CD4-positive, alpha-beta memory T cell (primary cell): Measurements from ENCODE around the gene C3orf33. TPM values are rescaled to one million over a fixed set of nuclear protein-coding genes. Genes with fewer than 3 reads are reported as not detected.

ENCODE experiments used
- CTCF ChIA-PET: fragments of 350-600 bp; sonication (Branson Sonifier 250); formaldehyde crosslinking; loops from one replicate; lab custom pipeline; 2021; ENCODE audit warnings: inconsistent platforms; ENCODE audit not compliant: partially characterized antibody; lab: Charles Lee
- POLR2A ChIA-PET: fragments of 350-600 bp; sonication (Branson Sonifier 250); formaldehyde crosslinking; loops from one replicate; lab custom pipeline; 2021; ENCODE audit not compliant: partially characterized antibody; lab: Charles Lee
- DNase-seq, 5 donors: peaks; one replicate each; pipeline versions ENCODE4 v3.0.0 to v3.0.0-alpha.2; 2020 to 2022; ENCODE audit warnings: mixed read lengths in 1 of 5
- H3K27ac ChIP-seq: one replicate; pipeline ENCODE4 v1.7.0; 2013; ENCODE audit warnings: low read depth, low read length
- H3K27me3 ChIP-seq: 2 replicates; pipeline ENCODE4 v1.7.0; 2013; ENCODE audit warnings: mild to moderate bottlenecking, low read length, moderate library complexity; ENCODE audit not compliant: insufficient read depth
- H3K36me3 ChIP-seq: 2 replicates; pipeline ENCODE4 v1.7.0; 2013; ENCODE audit warnings: mild to moderate bottlenecking, low read length, moderate library complexity; ENCODE audit not compliant: insufficient read depth
- H3K4me1 ChIP-seq: 2 replicates; pipeline ENCODE4 v1.7.0; 2013; ENCODE audit warnings: mild to moderate bottlenecking, low read length, moderate library complexity; ENCODE audit not compliant: insufficient read depth
- H3K4me3 ChIP-seq, 2 donors: one replicate each; pipeline ENCODE4 v1.7.0; 2013; ENCODE audit warnings: low read length in 2 of 2, mild to moderate bottlenecking in 1 of 2
- H3K9me3 ChIP-seq, 2 donors: one replicate each; pipeline ENCODE4 v1.7.0; 2013; ENCODE audit warnings: low read length in 2 of 2, control low read depth in 1 of 2; ENCODE audit not compliant: control insufficient read depth in 1 of 2
- H3K27ac Mint-ChIP-seq, 7 donors: one replicate each; pipeline ENCODE4 v1.8.0; 2020 to 2021; ENCODE audit warnings: mixed read lengths in 7 of 7, mild to moderate bottlenecking in 6 of 7, inconsistent platforms in 3 of 7, moderate library complexity in 3 of 7
- H3K27me3 Mint-ChIP-seq, 2 donors: one replicate each; pipeline ENCODE4 v1.8.0; 2020 to 2021; ENCODE audit warnings: mixed read lengths in 2 of 2
- H3K36me3 Mint-ChIP-seq, 2 donors: one replicate each; pipeline ENCODE4 v1.8.0; 2020 to 2021; ENCODE audit warnings: mixed read lengths in 2 of 2, inconsistent platforms in 1 of 2, mild to moderate bottlenecking in 1 of 2
- H3K4me1 Mint-ChIP-seq, 4 donors: one replicate each; pipeline ENCODE4 v1.8.0; 2020 to 2021; ENCODE audit warnings: mixed read lengths in 4 of 4, mild to moderate bottlenecking in 1 of 4
- H3K4me3 Mint-ChIP-seq, 8 donors: one replicate each; pipeline ENCODE4 v1.8.0; 2020 to 2021; ENCODE audit warnings: mixed read lengths in 8 of 8, mild to moderate bottlenecking in 7 of 8, moderate library complexity in 6 of 8, inconsistent platforms in 3 of 8
- H3K9me3 Mint-ChIP-seq, 8 donors: one replicate each; pipeline ENCODE4 v1.8.0; 2020 to 2021; ENCODE audit warnings: mixed read lengths in 8 of 8, mild to moderate bottlenecking in 5 of 8, inconsistent platforms in 3 of 8, moderate library complexity in 1 of 8
- intact Hi-C: fragments of 100-400 bp; cut with micrococcal nuclease; formaldehyde crosslinking; loops from one replicate; pipeline ENCODE4 v1.15.1; 2023
- polyA plus RNA-seq, 2 donors: library from polyadenylated mRNA; unstranded; fragments of 300-500 nt; fragmentation: Illumina TruSeq; gene quantifications; one replicate each; pipeline ENCODE4 v1.2.3, GENCODE V29; 2021
- total RNA-seq, 2 experiments: library from RNA; stranded (reverse); gene quantifications; one replicate each; pipeline ENCODE4 v1.2.3, GENCODE V29; 2021

C3orf33 gene
- total and polyA plus RNA-seq, 4 experiments from 2014 or later, result 3.1 to 4.6 (median 3.6) TPM

GRCh38 chr3:155741603-155742002, 64.5 kb downstream of the C3orf33 start:
- H3K36me3 ChIP-seq, result no peaks in the 10 kb centered on the region
- no peak for DNase-seq
- CTCF ChIA-PET, result no interaction called here

GRCh38 chr3:155741101-155741500, 65.0 kb downstream of the C3orf33 start:
- Histone ChIP-seq H3K27ac (no peak overlapping the region), H3K9me3 (no peaks in the 10 kb centered on the region), H3K4me1 (peaks cover 22% of the 10 kb centered on the region), H3K27me3 (peaks cover 18% of the 10 kb centered on the region), H3K36me3 (no peaks in the 10 kb centered on the region), H3K4me3 (no peak overlapping the region)
- no peaks in the 10 kb centered on the region for H3K36me3 Mint-ChIP-seq
- H3K4me3 Mint-ChIP-seq, result no peak overlapping the region
- POLR2A ChIA-PET, result no interaction called here
- no peak for DNase-seq
- intact Hi-C loops, result no loop called here
- peaks cover 30 to 38% of the 10 kb centered on the region in 2 donors for H3K27me3 Mint-ChIP-seq
- no peak overlapping the region for H3K27ac Mint-ChIP-seq
- no peaks in the 10 kb centered on the region for H3K9me3 Mint-ChIP-seq
- peaks cover 10 to 26% (median 14%) of the 10 kb centered on the region in 4 donors for H3K4me1 Mint-ChIP-seq
- CTCF ChIA-PET, result interaction anchor here (1.2 kb wide), 1 partner anchor 39 kb away, joined by 4 read pairs; no protein-coding TSS in a partner anchor

More at GRCh38 chr3:155741603-155742002, 64.5 kb downstream of the C3orf33 start:
- Mint-ChIP-seq H3K4me1 (peaks cover 10 to 29% (median 14%) of the 10 kb centered on the region in 4 donors), H3K36me3 (no peaks in the 10 kb centered on the region), H3K4me3 (no peak overlapping the region), H3K27ac (no peak overlapping the region), H3K27me3 (peaks cover 30 to 40% of the 10 kb centered on the region in 2 donors), H3K9me3 (no peaks in the 10 kb centered on the region)
- Histone ChIP-seq H3K9me3 (no peaks in the 10 kb centered on the region), H3K27me3 (peaks cover 18% of the 10 kb centered on the region), H3K27ac (no peak overlapping the region), H3K4me3 (no peak overlapping the region), H3K4me1 (peaks cover 22% of the 10 kb centered on the region)
- intact Hi-C loops, result no loop called here
- POLR2A ChIA-PET, result no interaction called here

- Histone ChIP-seq H3K27me3 (peaks cover 14% of the 10 kb centered on the region), H3K36me3 (no peaks in the 10 kb centered on the region), H3K27ac (no peak overlapping the region), H3K9me3 (no peaks in the 10 kb centered on the region), H3K4me3 (no peak overlapping the region), H3K4me1 (peaks cover 12% of the 10 kb centered on the region)
- no peak overlapping the region for H3K27ac Mint-ChIP-seq
- H3K36me3 Mint-ChIP-seq, result no peaks in the 10 kb centered on the region
- intact Hi-C loops, result no loop called here
- H3K4me3 Mint-ChIP-seq, result no peak overlapping the region
- peaks cover 4 to 11% (median 6%) of the 10 kb centered on the region in 4 donors for H3K4me1 Mint-ChIP-seq
- POLR2A ChIA-PET, result no interaction called here
- H3K27me3 Mint-ChIP-seq, result peaks cover 28 to 35% of the 10 kb centered on the region in 2 donors
- CTCF ChIA-PET, result no interaction called here
- H3K9me3 Mint-ChIP-seq, result no peaks in the 10 kb centered on the region
- no peak for DNase-seq
Observed at GRCh38 chr3:155739154-155739553, 66.9 kb downstream of the C3orf33 start.

- H3K4me1 Mint-ChIP-seq, result peaks cover 2 to 8% (median 3%) of the 10 kb centered on the region in 4 donors
- intact Hi-C loops, result no loop called here
Observed at GRCh38 chr3:155738580-155739076, 67.5 kb downstream of the C3orf33 start.

GRCh38 chr3:155737844-155738460, 68.1 kb downstream of the C3orf33 start:
- peaks cover 27 to 34% of the 10 kb centered on the region in 2 donors for H3K27me3 Mint-ChIP-seq
- H3K27ac ChIP-seq, result no peak overlapping the region
- H3K27me3 ChIP-seq, result peaks cover 5% of the 10 kb centered on the region
- ChIA-PET POLR2A (no interaction called here), CTCF (interaction anchor here (0.7 kb wide), 1 partner anchor 159 kb away, joined by 3 read pairs; no protein-coding TSS in a partner anchor)
- no peak overlapping the region for H3K4me3 Mint-ChIP-seq
- H3K9me3 Mint-ChIP-seq, result no peaks in the 10 kb centered on the region
- DNase-seq, result no peak
- H3K9me3 ChIP-seq, result no peaks in the 10 kb centered on the region
- no peak overlapping the region for H3K27ac Mint-ChIP-seq
- no peak overlapping the region for H3K4me3 ChIP-seq
- intact Hi-C loops, result no loop called here
- H3K36me3 Mint-ChIP-seq, result no peaks in the 10 kb centered on the region
- peaks cover 0 to 5% (median 1%) of the 10 kb centered on the region in 4 donors for H3K4me1 Mint-ChIP-seq
- H3K36me3 ChIP-seq, result no peaks in the 10 kb centered on the region
- H3K4me1 ChIP-seq, result peaks cover under 1% of the 10 kb centered on the region

More at GRCh38 chr3:155738580-155739076, 67.5 kb downstream of the C3orf33 start:
- no peak overlapping the region for H3K27ac Mint-ChIP-seq
- H3K4me3 Mint-ChIP-seq, result no peak overlapping the region
- peaks cover 28 to 37% of the 10 kb centered on the region in 2 donors for H3K27me3 Mint-ChIP-seq
- Histone ChIP-seq H3K4me3 (no peak overlapping the region), H3K36me3 (no peaks in the 10 kb centered on the region), H3K4me1 (peaks cover 7% of the 10 kb centered on the region), H3K27ac (no peak overlapping the region), H3K27me3 (peaks cover 9% of the 10 kb centered on the region), H3K9me3 (no peaks in the 10 kb centered on the region)
- ChIA-PET CTCF (interaction anchor here (0.7 kb wide), 1 partner anchor 159 kb away, joined by 3 read pairs; no protein-coding TSS in a partner anchor), POLR2A (no interaction called here)
- no peaks in the 10 kb centered on the region for H3K36me3 Mint-ChIP-seq
- DNase-seq, result no peak
- no peaks in the 10 kb centered on the region for H3K9me3 Mint-ChIP-seq

- intact Hi-C loops, result no loop called here
- no peak overlapping the region for H3K27ac Mint-ChIP-seq
- no peak for DNase-seq
- H3K4me3 ChIP-seq, result no peak overlapping the region
- H3K4me1 Mint-ChIP-seq, result peaks cover 0 to 3% (median 0%) of the 10 kb centered on the region in 4 donors
- no peaks in the 10 kb centered on the region for H3K9me3 Mint-ChIP-seq
- no peak overlapping the region for H3K27ac ChIP-seq
- CTCF ChIA-PET, result interaction anchor here (1.2 kb wide), 1 partner anchor 70 kb away, joined by 4 read pairs; the partner anchor contains the start of gene C3orf33
- POLR2A ChIA-PET, result no interaction called here
- no peak overlapping the region for H3K4me3 Mint-ChIP-seq
- peaks cover 24 to 28% of the 10 kb centered on the region in 2 donors for H3K27me3 Mint-ChIP-seq
- no peaks in the 10 kb centered on the region for H3K4me1 ChIP-seq
- H3K36me3 Mint-ChIP-seq, result no peaks in the 10 kb centered on the region
- H3K9me3 ChIP-seq, result no peaks in the 10 kb centered on the region
- H3K27me3 ChIP-seq, result no peaks in the 10 kb centered on the region
- no peaks in the 10 kb centered on the region for H3K36me3 ChIP-seq
Observed at GRCh38 chr3:155736381-155736780, 69.7 kb downstream of the C3orf33 start.

GRCh38 chr3:155730843-155731242, 75.2 kb downstream of the C3orf33 start:
- Mint-ChIP-seq H3K4me1 (no peaks in the 10 kb centered on the region), H3K36me3 (no peaks in the 10 kb centered on the region), H3K9me3 (peaks cover 0 to 2% (median 0%) of the 10 kb centered on the region in 8 donors), H3K27me3 (peaks cover 14 to 20% of the 10 kb centered on the region in 2 donors), H3K27ac (no peak overlapping the region), H3K4me3 (no peak overlapping the region)
- no peak for DNase-seq
- H3K4me1 ChIP-seq, result no peaks in the 10 kb centered on the region
- ChIA-PET CTCF (no interaction called here), POLR2A (no interaction called here)
- no peaks in the 10 kb centered on the region for H3K9me3 ChIP-seq
- intact Hi-C loops, result no loop called here
- no peaks in the 10 kb centered on the region for H3K36me3 ChIP-seq
- H3K27ac ChIP-seq, result no peak overlapping the region
- H3K4me3 ChIP-seq, result no peak overlapping the region
- peaks cover 3% of the 10 kb centered on the region for H3K27me3 ChIP-seq
